GM06990 (cell line): ENCODE results near the gene AHNAK2.

ENCODE experiments used
- DNase-seq: peaks from one replicate; pipeline ENCODE4 v3.0.0-alpha.2; 2011; ENCODE audit not compliant: insufficient read length; ENCODE audit errors: extremely low read depth
- H3K27me3 ChIP-seq: replicated peaks from 2 replicates; pipeline ENCODE4 v1.6.0; 2011; ENCODE audit warnings: low read length; ENCODE audit not compliant: control insufficient read depth, insufficient read depth
- H3K36me3 ChIP-seq: 2 replicates; pipeline ENCODE4 v1.5.1; 2011; ENCODE audit warnings: low read length; ENCODE audit not compliant: control insufficient read depth, insufficient read depth
- H3K4me3 ChIP-seq: replicated peaks from 2 replicates; pipeline ENCODE4 v1.5.1; 2011; ENCODE audit warnings: low read depth, mild to moderate bottlenecking, control low read depth, low read length
- TF ChIP-seq, protein P1 (sequence below): IDR thresholded peaks from 2 replicates; pipeline ENCODE4 v1.5.1; 2011; ENCODE audit warnings: low read length, control low read depth, mild to moderate bottlenecking, inconsistent platforms; ENCODE audit not compliant: insufficient read depth, poor library complexity, severe bottlenecking

AHNAK2 gene

DNA sequence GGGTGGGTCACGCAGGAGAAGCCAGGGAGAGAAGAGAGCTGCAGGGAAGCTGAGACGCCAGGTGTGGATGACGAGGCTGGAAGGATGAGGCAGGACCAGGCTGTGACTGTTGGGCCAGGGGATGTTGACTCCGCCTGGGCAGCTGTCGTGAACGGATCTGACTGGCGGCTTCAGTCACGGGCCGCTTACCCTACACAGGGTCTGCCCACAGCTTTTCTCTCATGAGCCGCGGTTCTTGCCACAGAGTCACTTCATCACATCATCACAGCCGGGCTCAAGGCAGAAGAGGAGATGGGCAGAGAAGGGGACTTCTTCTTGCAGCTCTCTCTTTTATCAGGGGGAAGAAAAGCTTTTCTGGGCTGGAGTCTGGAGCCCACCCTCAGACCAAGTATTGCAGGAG lies 15.1 kb upstream of the AHNAK2 start:
- H3K27me3 ChIP-seq, result no peaks in the 10 kb centered on the region
- no peaks in the 10 kb centered on the region; the same call in none of the 2 replicates for H3K36me3 ChIP-seq
- no peak overlapping the region for H3K4me3 ChIP-seq
- DNase-seq, result no peak
- TF ChIP-seq, protein P1, sequence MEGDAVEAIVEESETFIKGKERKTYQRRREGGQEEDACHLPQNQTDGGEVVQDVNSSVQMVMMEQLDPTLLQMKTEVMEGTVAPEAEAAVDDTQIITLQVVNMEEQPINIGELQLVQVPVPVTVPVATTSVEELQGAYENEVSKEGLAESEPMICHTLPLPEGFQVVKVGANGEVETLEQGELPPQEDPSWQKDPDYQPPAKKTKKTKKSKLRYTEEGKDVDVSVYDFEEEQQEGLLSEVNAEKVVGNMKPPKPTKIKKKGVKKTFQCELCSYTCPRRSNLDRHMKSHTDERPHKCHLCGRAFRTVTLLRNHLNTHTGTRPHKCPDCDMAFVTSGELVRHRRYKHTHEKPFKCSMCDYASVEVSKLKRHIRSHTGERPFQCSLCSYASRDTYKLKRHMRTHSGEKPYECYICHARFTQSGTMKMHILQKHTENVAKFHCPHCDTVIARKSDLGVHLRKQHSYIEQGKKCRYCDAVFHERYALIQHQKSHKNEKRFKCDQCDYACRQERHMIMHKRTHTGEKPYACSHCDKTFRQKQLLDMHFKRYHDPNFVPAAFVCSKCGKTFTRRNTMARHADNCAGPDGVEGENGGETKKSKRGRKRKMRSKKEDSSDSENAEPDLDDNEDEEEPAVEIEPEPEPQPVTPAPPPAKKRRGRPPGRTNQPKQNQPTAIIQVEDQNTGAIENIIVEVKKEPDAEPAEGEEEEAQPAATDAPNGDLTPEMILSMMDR, result no peak

DNA sequence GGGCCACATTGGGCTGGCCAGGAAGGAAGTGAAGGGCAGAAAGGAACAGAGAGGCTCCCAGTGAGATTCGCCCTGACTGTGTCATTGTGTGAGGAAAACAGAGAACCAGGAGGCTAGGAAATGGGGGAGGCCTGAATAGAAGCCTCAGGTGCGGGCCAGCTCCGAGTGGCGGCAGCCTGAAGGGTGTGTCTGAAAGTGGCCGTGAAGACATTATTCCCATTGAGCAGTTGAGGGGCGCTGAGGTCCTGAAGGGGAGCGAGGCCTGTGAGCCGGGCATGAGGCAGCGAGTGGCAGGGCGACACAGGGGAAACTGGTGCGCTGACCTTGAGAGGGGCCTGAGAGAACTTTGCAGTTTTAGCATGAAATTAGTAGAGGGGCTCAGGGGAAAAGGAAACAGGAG lies 14.3 kb upstream of the AHNAK2 start:
- Histone ChIP-seq H3K4me3 (no peak overlapping the region), H3K27me3 (no peaks in the 10 kb centered on the region), H3K36me3 (no peaks in the 10 kb centered on the region; the same call in none of the 2 replicates)
- DNase-seq, result no peak
- TF ChIP-seq, protein P1, result no peak

DNA sequence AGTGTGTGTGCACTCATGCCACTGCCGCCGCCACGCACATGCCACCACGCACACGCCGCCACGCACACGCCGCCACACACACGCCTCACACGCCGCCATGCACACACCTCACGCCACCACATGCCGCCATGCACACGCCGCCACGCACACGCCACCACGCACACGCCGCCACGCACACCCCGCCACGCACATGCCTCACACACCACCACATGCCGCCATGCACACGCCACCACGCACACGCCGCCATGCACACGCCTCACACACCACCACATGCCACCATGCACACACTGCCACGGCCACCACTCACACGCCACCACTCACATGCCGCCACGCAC lies 13.7 kb upstream of the AHNAK2 start:
- H3K4me3 ChIP-seq, result no peak overlapping the region
- no peaks in the 10 kb centered on the region; the same call in none of the 2 replicates for H3K36me3 ChIP-seq
- H3K27me3 ChIP-seq, result no peaks in the 10 kb centered on the region
- TF ChIP-seq, protein P1, result no peak
- no peak for DNase-seq

DNA sequence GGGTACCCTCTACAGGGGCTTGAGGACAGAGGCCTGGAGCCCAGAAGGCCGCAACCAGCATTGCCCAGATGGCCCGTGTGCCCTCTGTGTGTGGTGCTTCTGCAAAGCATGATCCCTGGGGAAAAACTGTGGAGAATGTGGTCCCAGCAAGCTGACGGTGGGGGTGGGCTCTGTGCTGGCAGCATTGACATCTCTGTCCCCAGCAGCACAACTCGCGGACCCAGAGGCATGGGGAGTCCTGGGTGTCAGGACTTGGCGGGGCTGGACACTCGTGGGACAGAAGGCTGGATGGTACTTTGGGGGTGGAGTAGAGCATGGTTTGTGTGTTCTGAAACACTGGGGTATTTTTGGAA lies 11.8 kb upstream of the AHNAK2 start:
- TF ChIP-seq, protein P1, result no peak
- H3K27me3 ChIP-seq, result no peaks in the 10 kb centered on the region
- no peak overlapping the region for H3K4me3 ChIP-seq
- DNase-seq, result no peak
- no peaks in the 10 kb centered on the region; the same call in 1 of the 2 replicates for H3K36me3 ChIP-seq

DNA sequence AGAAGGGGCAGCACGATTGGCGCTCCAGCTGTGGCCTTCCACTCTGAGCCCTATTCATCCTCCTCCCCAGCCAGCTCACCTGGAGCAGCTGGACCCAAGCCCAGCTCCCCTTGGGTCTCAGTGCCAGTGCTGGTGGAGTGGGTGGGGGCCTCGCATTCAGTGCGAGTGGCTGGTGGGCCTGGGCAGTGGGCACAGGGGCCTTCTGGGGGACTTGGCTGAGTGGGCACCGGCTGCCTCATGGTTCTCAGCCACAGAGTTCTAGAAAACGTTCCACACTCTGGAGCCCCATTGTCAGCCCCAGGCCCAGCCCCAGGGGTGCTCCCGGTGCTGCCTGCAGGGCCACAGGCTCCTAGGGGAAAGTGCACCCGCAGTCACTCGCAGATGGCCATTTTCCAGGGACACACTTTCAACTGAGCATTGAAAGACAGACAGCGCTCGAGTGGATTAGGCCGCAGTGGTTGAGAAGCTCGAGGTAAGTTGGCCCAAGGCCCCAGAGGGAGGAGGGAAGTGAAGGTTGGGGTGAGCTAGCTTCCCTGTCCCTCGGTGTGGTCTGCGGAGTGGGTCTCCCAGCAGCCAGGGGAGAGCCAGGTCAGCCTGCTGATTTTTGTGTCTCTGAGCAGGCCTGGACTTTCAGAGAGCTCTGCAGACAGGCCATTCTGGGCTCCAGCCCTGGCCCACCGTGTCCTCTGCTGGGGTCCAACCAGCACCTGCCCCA lies 11.2 kb upstream of the AHNAK2 start:
- Histone ChIP-seq H3K4me3 (no peak overlapping the region), H3K27me3 (no peaks in the 10 kb centered on the region), H3K36me3 (no peaks in the 10 kb centered on the region; the same call in 1 of the 2 replicates)
- no peak for DNase-seq
- TF ChIP-seq, protein P1, result no peak
